Liver (tissue), 3 donors: ENCODE data around the gene SBF2.

Experiments used
- ATF3 ChIP-seq: IDR thresholded peaks from 2 replicates; pipeline ENCODE4 v1.6.1; 2016; ENCODE audit warnings: antibody characterized with exemption
- CTCF ChIP-seq: fragments of 150-350 bp; IDR thresholded peaks from 2 replicates; pipeline ENCODE4 v1.5.1; 2017; ENCODE audit warnings: improper control_type of control experiment, low read depth, low read length; ENCODE audit not compliant: missing input control
- EGR1 ChIP-seq, 2 donors: IDR thresholded peaks; 2 replicates each; pipeline ENCODE4 v1.6.1; 2016 to 2018; ENCODE audit warnings: antibody characterized with exemption in 2 of 2, low read depth in 2 of 2
- FOXA1 ChIP-seq: IDR thresholded peaks from 2 replicates; pipeline ENCODE4 v1.6.1; 2016; ENCODE audit warnings: antibody characterized with exemption
- FOXA2 ChIP-seq: IDR thresholded peaks from 2 replicates; pipeline ENCODE4 v1.6.1; 2016; ENCODE audit warnings: antibody characterized with exemption
- GABPA ChIP-seq, 2 donors: IDR thresholded peaks in 1 of 2; conservative IDR thresholded peaks in 1 of 2; 2 replicates each; pipeline ENCODE4 v1.6.1; 2016; ENCODE audit warnings: antibody characterized with exemption in 2 of 2, mild to moderate bottlenecking in 1 of 2, moderate library complexity in 1 of 2
- HNF4G ChIP-seq: IDR thresholded peaks from 2 replicates; pipeline ENCODE4 v1.6.1; 2016; ENCODE audit warnings: antibody characterized with exemption
- MAX ChIP-seq: IDR thresholded peaks from 2 replicates; pipeline ENCODE4 v1.6.1; 2016; ENCODE audit warnings: antibody characterized with exemption
- RAD21 ChIP-seq, 2 donors: IDR thresholded peaks; 2 replicates each; pipeline ENCODE4 v1.6.1; 2016; ENCODE audit warnings: antibody characterized with exemption in 2 of 2, mild to moderate bottlenecking in 2 of 2
- REST ChIP-seq: IDR thresholded peaks from 2 replicates; pipeline ENCODE4 v1.6.1; 2016; ENCODE audit warnings: antibody characterized with exemption, mild to moderate bottlenecking
- SP1 ChIP-seq: IDR thresholded peaks from 2 replicates; pipeline ENCODE4 v1.6.1; 2018; ENCODE audit warnings: antibody characterized with exemption, mild to moderate bottlenecking
- TAF1 ChIP-seq: conservative IDR thresholded peaks from 2 replicates; pipeline ENCODE4 v1.6.1; 2016; ENCODE audit warnings: antibody characterized with exemption, mild to moderate bottlenecking
- ZBTB33 ChIP-seq: IDR thresholded peaks from 2 replicates; pipeline ENCODE4 v1.6.1; 2016; ENCODE audit warnings: antibody characterized with exemption
- donor health status: healthy.
- donor health status: healthy.

- TF ChIP-seq CTCF (no peak), FOXA2 (no peak), REST (no peak), GABPA (IDR thresholded peaks at IDR 0.05 in 1 of 2, conservative IDR thresholded peaks at IDR 0.05 in 1 of 2) (no peak), FOXA1 (no peak), RAD21 (IDR thresholded peaks at IDR 0.05) (no peak), ZBTB33 (no peak), TAF1 (no peak), MAX (no peak), HNF4G (no peak), ATF3 (no peak), SP1 (no peak), EGR1 (IDR thresholded peaks at IDR 0.05; ENCODE audit: low read depth in 2 of 2) (no peak)
Observed at GRCh38 chr11:9842923-9843322, 451.1 kb downstream of the SBF2 start.
